UCSD-AML1 (cell line): ENCODE results near the gene ZBTB12.
"Not testable (repeated sequence)": the region's sequence is repeated elsewhere in the genome, so short reads cannot be mapped to it uniquely, and the experiment has no call there.

Experiments
- DNase-seq: peaks from one replicate; lab custom pipeline; 2025; ENCODE audit not compliant: unreplicated experiment; lab: John Stamatoyannopoulos, UW

The ZBTB12 gene

GRCh38 chr6:31922942-31923341 lies 21.1 kb upstream of the ZBTB12 start:
- no peak for DNase-seq

GRCh38 chr6:31920811-31921210 lies 18.9 kb upstream of the ZBTB12 start:
- no peak for DNase-seq

- DNase-seq, result no peak
Observed at GRCh38 chr6:31919624-31920303, 17.9 kb upstream of the ZBTB12 start.

- DNase-seq, result no peak
Observed at GRCh38 chr6:31918069-31918720, 16.3 kb upstream of the ZBTB12 start.

- no peak for DNase-seq
Observed at GRCh38 chr6:31915756-31916155, 13.9 kb upstream of the ZBTB12 start.

GRCh38 chr6:31915351-31915750 lies 13.5 kb upstream of the ZBTB12 start:
- no peak for DNase-seq

GRCh38 chr6:31911826-31912585 lies 10.1 kb upstream of the ZBTB12 start:
- DNase-seq, result no peak

GRCh38 chr6:31909298-31909697 lies 7.4 kb upstream of the ZBTB12 start:
- DNase-seq, result not testable (repeated sequence)

- DNase-seq, result no peak
Observed at GRCh38 chr6:31908791-31909190, 6.9 kb upstream of the ZBTB12 start.

GRCh38 chr6:31908255-31908654 lies 6.4 kb upstream of the ZBTB12 start:
- DNase-seq, result not testable (repeated sequence)

GRCh38 chr6:31907158-31907813 lies 5.4 kb upstream of the ZBTB12 start:
- peak; percentile 41 for DNase-seq

- not testable (repeated sequence) for DNase-seq
Observed at GRCh38 chr6:31906727-31907126, 4.8 kb upstream of the ZBTB12 start.

- no peak for DNase-seq
Observed at GRCh38 chr6:31906122-31906521, 4.2 kb upstream of the ZBTB12 start.

GRCh38 chr6:31905041-31905440 lies 3.2 kb upstream of the ZBTB12 start:
- no peak for DNase-seq

GRCh38 chr6:31903957-31904356 lies 2.1 kb upstream of the ZBTB12 start:
- DNase-seq, result no peak

GRCh38 chr6:31901415-31901952 lies 402 bp downstream of the ZBTB12 start:
- DNase-seq, result no peak

- DNase-seq, result no peak
Observed at GRCh38 chr6:31900917-31901414, 920 bp downstream of the ZBTB12 start.

GRCh38 chr6:31899882-31900722 lies 1.8 kb downstream of the ZBTB12 start:
- no peak for DNase-seq

GRCh38 chr6:31899215-31899614 lies 2.7 kb downstream of the ZBTB12 start:
- no peak for DNase-seq

GRCh38 chr6:31898383-31899011 lies 3.4 kb downstream of the ZBTB12 start:
- DNase-seq, result no peak
